Measurements from ENCODE around the gene GLI2.

GLI2 gene

DNA sequence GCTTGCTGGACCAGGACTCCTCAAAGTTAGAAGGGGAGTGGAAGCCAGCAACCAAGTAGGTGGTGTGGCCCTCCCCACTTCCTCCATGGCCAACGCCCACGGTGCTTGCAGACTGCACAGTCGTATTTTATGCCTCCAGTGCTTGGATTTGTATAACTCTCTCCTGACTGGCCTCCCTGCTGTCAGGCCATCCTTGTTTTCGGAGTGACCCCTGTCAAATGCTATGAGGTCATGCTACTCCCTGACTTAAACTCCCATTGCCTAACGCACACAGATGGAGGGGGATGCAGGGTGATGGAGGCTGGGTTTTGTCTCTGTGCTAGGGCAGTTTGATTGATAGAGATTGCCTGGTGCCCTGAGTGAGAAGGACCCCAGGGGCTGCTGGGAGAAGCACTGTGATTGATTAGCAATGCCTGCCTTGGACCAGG, 36.1 kb downstream of the GLI2 start:
- Histone ChIP-seq H4K20me1 (peaks cover 0 to 6% (median 0%) of the 10 kb centered on the region in 11 experiments; a peak in 2 of 22 replicates), H3K36me3 (no peaks in the 10 kb centered on the region), H3K9me3 (replicated peaks in 1 of 11) (no peaks in the 10 kb centered on the region), H3K4me3 (no peak overlapping the region), H3K27me3 (no peaks in the 10 kb centered on the region), H3K4me1 (peaks cover 10 to 21% (median 16%) of the 10 kb centered on the region in 10 experiments; a peak in 19 of 20 replicates), H3K9ac (no peak overlapping the region), H3K27ac (no peak overlapping the region), H3K4me2 (peak overlapping the region in 7 of 11 experiments; percentile 18 to 62 (median 30); a peak in 10 of 22 replicates)
- no peak for TF ChIP-seq Cebpa-rat (IDR thresholded peaks at IDR 0.05)

GRCh38 chr2:120772261-120772660, 36.6 kb downstream of the GLI2 start:
- Histone ChIP-seq H4K20me1 (peaks cover 0 to 6% (median 0%) of the 10 kb centered on the region in 11 experiments; a peak in 2 of 22 replicates), H3K9ac (no peak overlapping the region), H3K36me3 (no peaks in the 10 kb centered on the region), H3K9me3 (replicated peaks in 1 of 11) (no peaks in the 10 kb centered on the region), H3K27me3 (no peaks in the 10 kb centered on the region), H3K4me1 (peaks cover 10 to 21% (median 16%) of the 10 kb centered on the region in 10 experiments; a peak in 19 of 20 replicates), H3K27ac (no peak overlapping the region), H3K4me2 (peak overlapping the region in 10 of 11 experiments; percentile 18 to 70 (median 44); a peak in 15 of 22 replicates), H3K4me3 (no peak overlapping the region)
- no peak for TF ChIP-seq Cebpa-rat (IDR thresholded peaks at IDR 0.05)

GRCh38 chr2:120773186-120773800, 37.6 kb downstream of the GLI2 start:
- no peak overlapping the region; a peak in 1 of 22 replicates for H3K9ac ChIP-seq
- peaks cover 0 to 10% (median 0%) of the 10 kb centered on the region in 11 experiments; a peak in 2 of 22 replicates for H4K20me1 ChIP-seq
- H3K36me3 ChIP-seq, result no peaks in the 10 kb centered on the region
- no peak for TF ChIP-seq Cebpa-rat (IDR thresholded peaks at IDR 0.05)
- no peak overlapping the region for H3K27ac ChIP-seq
- H3K9me3 ChIP-seq (replicated peaks in 1 of 11), result no peaks in the 10 kb centered on the region
- H3K4me3 ChIP-seq, result no peak overlapping the region
- peak overlapping the region in 8 of 11 experiments; percentile 25 to 70 (median 48); a peak in 15 of 22 replicates for H3K4me2 ChIP-seq
- peaks cover 10 to 21% (median 16%) of the 10 kb centered on the region in 10 experiments; a peak in 19 of 20 replicates for H3K4me1 ChIP-seq
- H3K27me3 ChIP-seq, result no peaks in the 10 kb centered on the region

DNA sequence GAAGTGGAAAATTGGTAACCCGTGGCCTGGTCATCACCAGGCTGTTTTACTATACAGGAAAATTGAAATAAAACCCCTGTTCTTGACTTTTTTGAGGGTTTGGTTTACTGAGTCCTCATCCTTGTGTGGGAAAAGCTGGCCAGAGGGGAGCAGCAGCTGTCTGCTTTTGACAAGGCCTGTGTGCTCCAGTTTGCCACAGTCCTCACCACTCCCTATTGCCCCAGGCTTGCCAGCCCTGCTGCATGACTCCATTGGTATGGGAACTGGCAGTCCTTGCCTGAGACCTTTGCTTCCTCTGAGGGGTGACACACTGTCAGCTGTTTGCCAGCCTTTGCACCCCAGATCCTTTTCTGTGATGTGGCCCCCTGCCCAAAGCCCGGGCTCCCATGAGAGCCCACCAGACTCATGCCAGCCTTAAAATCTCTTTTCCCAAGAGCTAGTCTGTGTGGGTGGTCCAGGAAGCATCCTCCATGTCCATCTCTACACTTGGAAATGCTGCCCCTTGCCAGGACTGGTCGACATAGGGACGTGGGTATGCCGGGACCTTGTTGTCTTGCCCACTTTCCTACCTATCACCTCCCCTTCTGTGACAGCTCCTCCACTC, 39.0 kb downstream of the GLI2 start:
- Histone ChIP-seq H3K27me3 (no peaks in the 10 kb centered on the region), H3K36me3 (no peaks in the 10 kb centered on the region), H4K20me1 (peaks cover 0 to 21% (median 0%) of the 10 kb centered on the region in 11 experiments; a peak in 2 of 22 replicates), H3K4me1 (peaks cover 10 to 21% (median 16%) of the 10 kb centered on the region in 10 experiments; a peak in 19 of 20 replicates), H3K4me2 (no peak overlapping the region), H3K9me3 (replicated peaks in 1 of 11) (no peaks in the 10 kb centered on the region), H3K9ac (no peak overlapping the region), H3K27ac (no peak overlapping the region), H3K4me3 (no peak overlapping the region)
- TF ChIP-seq Cebpa-rat (IDR thresholded peaks at IDR 0.05), result no peak

GRCh38 chr2:120775194-120775593, 39.5 kb downstream of the GLI2 start:
- Histone ChIP-seq H3K36me3 (no peaks in the 10 kb centered on the region), H3K4me1 (peaks cover 10 to 21% (median 16%) of the 10 kb centered on the region in 10 experiments; a peak in 19 of 20 replicates), H3K27me3 (no peaks in the 10 kb centered on the region), H3K27ac (no peak overlapping the region), H3K4me2 (no peak overlapping the region), H3K9me3 (replicated peaks in 1 of 11) (no peaks in the 10 kb centered on the region), H4K20me1 (peaks cover 0 to 24% (median 0%) of the 10 kb centered on the region in 11 experiments; a peak in 2 of 22 replicates), H3K9ac (no peak overlapping the region), H3K4me3 (no peak overlapping the region)
- no peak for TF ChIP-seq Cebpa-rat (IDR thresholded peaks at IDR 0.05)

DNA sequence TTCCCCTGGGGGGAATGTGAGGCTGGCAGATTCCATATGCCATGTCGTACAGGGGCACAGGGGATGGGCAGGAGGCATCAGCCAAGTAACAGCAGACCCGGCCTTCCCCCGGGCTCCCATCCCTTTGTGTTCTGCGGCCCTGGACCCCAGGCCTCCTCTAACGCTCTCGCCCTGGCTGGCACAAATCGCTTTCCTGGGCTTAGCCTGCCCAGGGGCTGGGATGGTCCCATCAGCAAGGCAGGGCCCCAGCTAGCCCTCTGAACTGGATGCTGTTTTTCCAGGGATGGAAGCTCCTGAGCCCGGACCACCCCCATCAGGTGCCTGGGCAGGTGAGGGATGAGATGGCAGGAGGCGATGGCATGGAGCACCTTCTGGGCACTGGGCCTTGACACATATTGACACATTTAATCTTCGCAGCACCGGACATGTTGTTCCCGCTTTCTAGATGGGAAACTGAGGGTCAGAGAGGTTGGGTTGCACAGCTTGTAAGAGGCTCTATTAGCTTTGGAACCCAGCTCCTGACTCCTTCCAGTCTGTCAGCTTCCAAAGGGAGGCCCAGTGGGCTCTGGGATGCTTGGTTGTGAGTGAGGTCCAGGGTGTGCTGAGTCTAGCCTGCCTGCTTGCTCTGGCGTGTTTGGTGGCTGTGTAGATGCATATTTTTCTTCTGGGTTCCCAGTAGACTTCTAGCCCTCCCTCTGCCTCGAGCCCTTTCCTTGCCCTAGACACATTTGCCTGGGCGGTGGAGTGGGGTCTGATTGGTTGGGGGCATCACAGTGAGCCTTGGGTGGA, 40.3 kb downstream of the GLI2 start:
- H4K20me1 ChIP-seq, result peaks cover 0 to 19% (median 0%) of the 10 kb centered on the region in 11 experiments; a peak in 1 of 22 replicates

DNA sequence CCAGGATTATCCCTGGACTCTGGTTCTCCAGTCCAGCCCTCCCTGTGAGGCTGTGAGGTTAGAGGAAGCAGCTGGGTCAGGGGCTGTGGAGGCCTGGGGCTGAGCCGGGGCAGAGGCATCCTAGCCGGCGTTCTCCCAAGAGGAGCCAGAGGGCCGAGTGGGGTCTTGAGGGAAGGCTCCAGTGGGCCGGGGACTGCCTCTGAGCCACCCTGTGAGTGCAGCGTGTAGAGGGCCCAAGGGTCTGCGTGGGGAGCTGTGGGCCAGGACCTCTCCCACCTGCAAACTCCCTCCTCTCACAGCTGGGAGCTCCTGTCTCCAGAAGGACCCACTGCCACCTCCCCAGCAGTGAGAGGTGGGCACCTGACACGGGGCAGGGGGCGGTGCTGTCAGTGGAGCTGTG, 41.0 kb downstream of the GLI2 start:
- no peaks in the 10 kb centered on the region for H3K9me3 ChIP-seq (replicated peaks in 1 of 11)
- no peak for TF ChIP-seq Cebpa-rat (IDR thresholded peaks at IDR 0.05)
- no peak overlapping the region for H3K4me2 ChIP-seq

More for the DNA sequence above, 40.3 kb downstream of the GLI2 start:
- no peak overlapping the region for H3K4me2 ChIP-seq
- H3K9me3 ChIP-seq (replicated peaks in 1 of 11), result no peaks in the 10 kb centered on the region
- H3K27ac ChIP-seq, result no peak overlapping the region
- H3K36me3 ChIP-seq, result no peaks in the 10 kb centered on the region
- TF ChIP-seq Cebpa-rat (IDR thresholded peaks at IDR 0.05), result no peak
- no peak overlapping the region; a peak in 1 of 22 replicates for H3K9ac ChIP-seq
- H3K4me3 ChIP-seq, result no peak overlapping the region
- H3K4me1 ChIP-seq, result peaks cover 10 to 21% (median 16%) of the 10 kb centered on the region in 10 experiments; a peak in 19 of 20 replicates
- H3K27me3 ChIP-seq, result no peaks in the 10 kb centered on the region

GRCh38 chr2:120777170-120777751, 41.6 kb downstream of the GLI2 start:
- no peaks in the 10 kb centered on the region for H3K9me3 ChIP-seq (replicated peaks in 1 of 11)
- H3K9ac ChIP-seq, result no peak overlapping the region
- no peak overlapping the region for H3K4me2 ChIP-seq
- peaks cover 0 to 19% (median 0%) of the 10 kb centered on the region in 11 experiments; a peak in 2 of 22 replicates for H4K20me1 ChIP-seq
- no peaks in the 10 kb centered on the region for H3K36me3 ChIP-seq
- peaks cover 0 to 14% (median 14%) of the 10 kb centered on the region in 10 experiments; a peak in 16 of 20 replicates for H3K4me1 ChIP-seq
- no peak overlapping the region for H3K27ac ChIP-seq
- no peak for TF ChIP-seq Cebpa-rat (IDR thresholded peaks at IDR 0.05)
- no peak overlapping the region for H3K4me3 ChIP-seq
- H3K27me3 ChIP-seq, result no peaks in the 10 kb centered on the region

More for the DNA sequence above, 41.0 kb downstream of the GLI2 start:
- H4K20me1 ChIP-seq, result peaks cover 0 to 19% (median 0%) of the 10 kb centered on the region in 11 experiments; a peak in 1 of 22 replicates
- H3K27me3 ChIP-seq, result no peaks in the 10 kb centered on the region
- no peak overlapping the region; a peak in 1 of 22 replicates for H3K9ac ChIP-seq
- H3K36me3 ChIP-seq, result no peaks in the 10 kb centered on the region
- peaks cover 5 to 20% (median 16%) of the 10 kb centered on the region in 10 experiments; a peak in 19 of 20 replicates for H3K4me1 ChIP-seq
- H3K4me3 ChIP-seq, result no peak overlapping the region
- H3K27ac ChIP-seq, result no peak overlapping the region
